SK-N-SH (cell line): Measurements from ENCODE around the gene ADAMTSL5.

Source experiments
- CHD2 ChIP-seq: fragments of 150-350 bp; IDR thresholded peaks from 2 replicates; pipeline ENCODE4 v1.6.1; 2018; ENCODE audit warnings: low read length; ENCODE audit not compliant: partially characterized antibody
- CTCF ChIP-seq: fragments of 200-600 bp; sonication (generic); IDR thresholded peaks from 2 replicates; pipeline ENCODE4 v1.6.1; 2017; ENCODE audit warnings: antibody characterized with exemption, mild to moderate bottlenecking, moderate library complexity
- ELF1 ChIP-seq: IDR thresholded peaks from 2 replicates; pipeline ENCODE4 v1.4.0; 2012
- EP300 ChIP-seq, 2 experiments: IDR thresholded peaks; 2 replicates each; pipeline versions ENCODE4 v1.4.0 to v1.6.1; 2012; ENCODE audit warnings: borderline replicate concordance in 1 of 2, low read depth in 1 of 2, low read length in 1 of 2
- JUND ChIP-seq: IDR thresholded peaks from 2 replicates; pipeline ENCODE4 v1.4.0; 2012
- MEF2A ChIP-seq: IDR thresholded peaks from 2 replicates; pipeline ENCODE4 v1.4.0; 2012; ENCODE audit warnings: low read depth, borderline replicate concordance
- POLR2AphosphoS5 ChIP-seq: IDR thresholded peaks from 2 replicates; pipeline ENCODE4 v1.6.1; 2012; ENCODE audit warnings: low read depth, low read length
- RXRA ChIP-seq: IDR thresholded peaks from 2 replicates; pipeline ENCODE4 v1.4.0; 2012; ENCODE audit warnings: low read depth, mild to moderate bottlenecking, borderline replicate concordance
- SIN3A ChIP-seq: IDR thresholded peaks from 2 replicates; pipeline ENCODE4 v1.6.1; 2012; ENCODE audit warnings: low read depth, mild to moderate bottlenecking, low read length, moderate library complexity, borderline replicate concordance
- SMC3 ChIP-seq: IDR thresholded peaks from 2 replicates; pipeline ENCODE4 v1.6.1; 2012; ENCODE audit warnings: low read depth, low read length, improper control_type of control experiment
- TAF1 ChIP-seq: IDR thresholded peaks from 2 replicates; pipeline ENCODE4 v1.6.1; 2012; ENCODE audit warnings: low read depth, mild to moderate bottlenecking, low read length, moderate library complexity, borderline replicate concordance
- TEAD4 ChIP-seq: IDR thresholded peaks from 2 replicates; pipeline ENCODE4 v1.4.0; 2012; ENCODE audit warnings: mild to moderate bottlenecking, borderline replicate concordance; ENCODE audit not compliant: insufficient read depth
- USF1 ChIP-seq: IDR thresholded peaks from 2 replicates; pipeline ENCODE4 v1.4.0; 2012; ENCODE audit warnings: low read depth, borderline replicate concordance

GRCh38 chr19:1469255-1470054, 43.4 kb downstream of the ADAMTSL5 start:
- no peak for TF ChIP-seq CTCF
- TF ChIP-seq EP300 (IDR thresholded peaks at IDR 0.05; ENCODE audit: borderline replicate concordance in 1 of 2, low read depth in 1 of 2, low read length in 1 of 2): no peak
- TF ChIP-seq TAF1: no peak
- no peak for TF ChIP-seq CHD2
- no peak for TF ChIP-seq USF1
- no peak for TF ChIP-seq TEAD4
- no peak for TF ChIP-seq POLR2AphosphoS5
- no peak for TF ChIP-seq JUND
- no peak for TF ChIP-seq RXRA
- TF ChIP-seq ELF1: no peak
- TF ChIP-seq SMC3: no peak
- no peak for TF ChIP-seq SIN3A
- TF ChIP-seq MEF2A: no peak
